Stimulated activated CD4-positive, alpha-beta T cell treated with anti-CD3 and anti-CD28 coated beads, Interleukin-12 subunit alpha, Interleukin-12 subunit beta, amount 100 ng/mL, for 4 hours (primary cell): ENCODE results near the gene PIAS4.

Experiments used
- DNase-seq: peaks from one replicate; pipeline ENCODE4 v3.0.0-alpha.2; 2020

Gene PIAS4

DNA sequence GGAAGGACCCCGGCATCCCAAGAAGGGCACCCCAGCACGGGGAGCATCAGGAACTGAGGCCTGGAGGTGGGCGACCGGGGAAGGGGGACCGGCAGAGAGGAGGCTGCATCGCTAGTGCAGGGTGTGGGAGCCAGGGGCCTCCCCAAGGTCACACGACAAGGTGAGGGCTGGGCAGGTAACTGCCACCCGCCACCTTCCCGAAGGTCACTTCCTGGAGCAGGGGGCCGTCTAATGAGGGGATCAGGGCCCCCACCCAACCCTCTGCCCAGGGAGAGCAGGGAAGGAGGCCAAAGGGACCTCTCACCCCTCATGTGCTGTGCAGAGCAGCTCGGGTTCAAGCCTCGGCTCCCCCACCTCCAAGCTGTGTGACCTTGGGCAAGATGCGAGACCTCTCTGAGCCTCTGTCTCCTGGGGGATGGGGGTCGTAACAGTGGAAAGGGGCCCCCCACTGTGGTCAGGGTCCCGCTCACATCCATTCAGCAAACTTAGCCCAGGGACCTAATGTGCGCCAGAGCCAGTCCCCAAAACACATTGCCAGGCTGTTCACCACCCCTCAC, 53.2 kb downstream of the PIAS4 start:
- DNase-seq, result no peak

DNA sequence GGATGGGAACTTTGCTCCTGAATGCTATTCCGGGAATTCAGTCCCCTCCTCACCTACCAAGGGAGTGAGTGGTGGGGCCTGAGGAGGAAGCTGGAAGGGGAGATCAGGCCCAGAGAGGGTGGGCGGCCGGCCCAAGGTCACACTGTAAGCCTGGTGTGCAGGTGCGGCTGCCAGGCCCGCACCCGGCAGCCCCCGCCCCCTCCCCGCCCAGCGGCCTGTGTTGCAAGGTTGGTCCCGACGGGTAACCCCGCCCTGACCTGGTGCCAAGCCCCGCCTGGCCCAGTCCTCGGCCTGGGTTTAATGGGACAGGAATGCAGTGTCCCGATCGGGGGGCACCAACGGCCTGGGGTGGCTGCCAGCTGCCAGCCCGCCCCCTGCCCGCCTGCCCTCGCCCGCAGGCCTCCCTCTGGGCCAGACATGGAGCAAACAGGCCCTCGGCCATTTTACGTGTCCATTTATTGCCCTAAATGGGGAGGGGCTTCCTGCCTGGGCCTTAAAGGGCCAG, 53.7 kb downstream of the PIAS4 start:
- DNase-seq, result no peak

DNA sequence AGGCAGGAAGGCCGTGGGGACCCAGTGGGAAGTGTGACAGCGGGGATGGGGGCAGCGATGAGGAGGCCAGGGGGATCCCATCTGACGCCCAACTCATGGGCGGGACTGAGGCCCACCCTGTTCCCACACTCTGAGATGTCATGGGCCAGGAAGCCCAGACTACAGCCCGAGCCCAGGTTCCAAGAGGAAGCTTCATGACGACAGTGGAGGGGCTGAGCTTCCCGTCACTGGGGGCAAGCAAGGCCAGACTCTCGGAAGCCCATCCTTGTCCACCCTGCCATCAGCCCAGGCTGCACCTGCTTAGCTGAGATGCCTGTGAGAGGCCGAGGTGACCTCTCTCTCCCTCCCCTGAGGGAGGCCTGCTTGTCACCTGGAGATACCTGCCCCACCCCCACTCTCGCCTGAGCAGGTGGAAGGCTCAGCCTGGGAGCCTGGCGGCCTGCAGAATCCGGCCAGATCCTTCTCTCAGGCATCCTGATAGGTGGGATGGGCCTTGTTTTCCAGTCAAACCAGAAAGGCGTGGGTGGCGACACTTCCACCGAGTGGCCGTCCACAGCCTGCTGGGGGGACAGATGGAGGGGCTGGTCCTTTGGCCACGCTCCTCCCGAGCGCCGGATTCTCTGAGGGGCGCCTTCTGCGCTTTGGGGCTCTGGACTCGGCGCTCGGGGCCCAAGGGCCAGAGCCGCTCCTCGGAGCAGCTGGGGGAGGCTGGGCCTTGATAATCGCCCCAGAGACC, 54.3 kb downstream of the PIAS4 start:
- DNase-seq, result no peak

DNA sequence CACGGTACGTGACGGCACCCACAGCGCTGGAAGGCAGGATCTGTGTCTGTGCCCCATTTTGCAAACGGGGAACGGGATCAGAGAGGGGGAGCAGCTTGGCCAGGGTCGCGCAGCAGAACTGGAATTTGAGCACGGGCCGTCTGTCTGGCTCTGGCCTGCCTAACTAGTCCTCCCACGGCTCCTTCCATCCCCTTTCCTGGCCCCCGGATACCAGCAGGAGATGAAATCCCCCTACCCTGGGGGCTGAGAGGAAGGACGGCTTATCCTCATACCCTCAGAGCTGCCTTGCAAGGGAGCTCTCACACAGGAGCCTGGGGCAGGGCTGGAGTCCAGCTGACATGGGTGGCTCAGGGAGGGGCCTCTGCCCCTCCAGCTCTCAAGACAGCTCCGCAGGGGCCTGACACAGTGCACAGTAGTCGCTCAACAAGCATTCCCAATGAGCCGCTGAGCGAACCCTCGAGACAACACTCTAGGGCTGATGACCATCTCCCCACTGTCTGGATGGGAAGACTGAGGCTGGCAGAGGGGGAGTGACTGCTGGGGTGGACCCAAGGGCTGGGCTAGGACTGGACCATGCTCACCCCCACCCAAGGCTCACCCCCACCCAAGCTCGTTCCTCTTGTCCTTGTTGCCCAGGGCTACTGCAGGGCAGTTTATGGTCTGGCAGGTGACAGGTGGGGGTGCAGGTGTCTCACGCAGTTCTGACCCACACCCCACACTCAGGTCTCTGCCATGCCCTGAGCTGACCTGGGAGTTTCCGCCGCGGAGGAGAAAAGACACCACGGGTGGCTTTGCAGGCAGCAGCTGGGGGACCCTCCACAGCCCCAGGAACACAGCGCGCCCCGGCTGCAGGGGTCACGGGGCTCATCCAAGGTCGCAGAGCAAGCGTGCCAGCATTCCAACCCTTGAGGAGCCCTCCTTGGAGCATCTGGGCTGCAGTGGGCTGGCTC, 55.2 kb downstream of the PIAS4 start:
- no peak for DNase-seq

DNA sequence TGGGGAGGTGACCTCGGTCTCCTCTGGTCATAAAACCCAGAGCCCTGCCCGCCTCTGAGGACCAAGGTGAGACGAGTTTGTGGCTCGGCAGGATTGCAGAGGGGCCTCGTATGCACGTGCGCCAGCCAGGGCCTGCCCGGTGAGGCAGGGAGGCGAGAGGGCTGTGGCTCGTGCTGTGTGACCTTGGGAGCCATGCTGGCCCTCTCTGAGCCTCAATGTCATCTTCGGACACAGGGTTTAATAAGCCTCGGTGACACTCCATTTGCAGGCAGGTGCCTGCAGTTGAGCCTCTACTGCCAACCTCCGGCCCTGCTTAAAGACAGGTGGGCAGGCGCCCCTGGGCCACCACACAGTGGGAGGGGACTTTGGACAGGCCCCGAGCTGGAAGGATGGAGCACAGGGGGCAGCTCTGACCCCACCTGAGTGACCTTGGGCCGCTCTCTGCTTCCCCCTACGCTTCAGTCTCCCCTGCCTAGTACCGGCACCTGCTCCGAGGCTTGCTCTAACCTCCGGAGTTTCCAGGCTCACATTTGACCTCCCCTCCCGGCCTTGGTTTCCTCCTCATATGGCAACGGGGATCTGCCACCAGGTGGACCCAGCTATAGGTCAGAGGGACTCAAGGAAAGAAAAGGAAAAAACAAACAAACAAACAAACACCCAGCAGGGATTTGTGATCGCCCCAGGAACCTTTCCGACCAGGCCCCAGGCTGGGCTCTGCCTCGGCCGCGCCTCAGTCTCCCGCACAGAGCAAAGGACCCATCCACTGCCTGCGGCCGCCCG, 56.0 kb downstream of the PIAS4 start:
- no peak for DNase-seq

DNA sequence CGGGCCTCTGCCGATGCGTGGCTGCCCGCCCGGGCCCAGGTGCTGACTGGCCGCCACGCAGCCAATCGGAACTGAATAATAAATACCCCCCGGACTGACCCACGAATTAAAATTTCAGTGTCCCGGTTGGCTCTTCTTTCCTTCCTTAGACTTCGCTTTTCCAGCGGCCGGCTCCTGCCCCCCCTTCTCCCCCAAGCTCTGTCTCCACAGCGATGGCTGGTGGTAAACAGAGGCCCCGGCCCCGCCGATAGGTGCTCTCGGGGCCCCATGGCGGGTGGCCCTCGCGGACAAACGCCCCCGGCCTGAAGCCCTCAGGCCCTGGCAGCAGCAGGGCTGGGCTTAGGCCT, 56.6 kb downstream of the PIAS4 start:
- DNase-seq, result no peak

DNA sequence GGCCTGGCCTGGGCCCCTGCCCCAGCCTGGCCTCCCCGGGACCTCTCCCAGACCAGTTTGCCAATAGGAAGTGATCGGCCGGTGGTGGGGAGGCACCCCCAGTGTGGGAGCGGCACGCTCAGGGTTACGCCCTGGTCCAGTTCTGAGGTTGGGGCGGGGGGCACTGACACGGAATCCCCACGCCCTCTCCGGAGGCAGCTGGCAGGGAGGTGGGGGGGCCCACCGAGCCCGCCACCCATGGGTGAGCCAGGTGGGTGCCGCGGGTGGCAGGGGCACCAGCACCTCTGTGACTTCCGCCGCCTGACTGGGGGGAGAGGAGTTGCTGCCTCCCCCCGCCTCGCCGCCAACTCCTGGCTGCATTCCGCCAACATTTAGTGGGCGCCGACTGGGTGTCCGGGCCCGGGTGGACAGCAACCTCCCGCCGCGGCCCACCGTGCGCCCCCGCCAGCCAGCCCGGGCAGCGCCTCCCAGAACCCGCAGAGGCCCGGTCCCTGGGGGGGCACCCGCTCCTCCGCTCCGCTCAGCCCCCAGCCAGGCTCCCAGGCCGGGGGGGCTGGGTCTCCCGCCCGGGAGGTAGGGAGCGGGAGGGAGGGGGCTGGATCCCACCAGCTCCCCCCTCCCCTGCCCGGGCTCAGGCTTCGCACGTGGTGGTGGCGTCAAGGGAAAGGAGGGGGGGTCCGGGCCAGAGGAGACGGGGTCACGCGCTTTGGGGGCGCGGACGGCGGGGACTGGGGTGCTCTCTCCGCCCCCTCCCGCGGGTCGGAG, 57.1 kb downstream of the PIAS4 start:
- no peak for DNase-seq

DNA sequence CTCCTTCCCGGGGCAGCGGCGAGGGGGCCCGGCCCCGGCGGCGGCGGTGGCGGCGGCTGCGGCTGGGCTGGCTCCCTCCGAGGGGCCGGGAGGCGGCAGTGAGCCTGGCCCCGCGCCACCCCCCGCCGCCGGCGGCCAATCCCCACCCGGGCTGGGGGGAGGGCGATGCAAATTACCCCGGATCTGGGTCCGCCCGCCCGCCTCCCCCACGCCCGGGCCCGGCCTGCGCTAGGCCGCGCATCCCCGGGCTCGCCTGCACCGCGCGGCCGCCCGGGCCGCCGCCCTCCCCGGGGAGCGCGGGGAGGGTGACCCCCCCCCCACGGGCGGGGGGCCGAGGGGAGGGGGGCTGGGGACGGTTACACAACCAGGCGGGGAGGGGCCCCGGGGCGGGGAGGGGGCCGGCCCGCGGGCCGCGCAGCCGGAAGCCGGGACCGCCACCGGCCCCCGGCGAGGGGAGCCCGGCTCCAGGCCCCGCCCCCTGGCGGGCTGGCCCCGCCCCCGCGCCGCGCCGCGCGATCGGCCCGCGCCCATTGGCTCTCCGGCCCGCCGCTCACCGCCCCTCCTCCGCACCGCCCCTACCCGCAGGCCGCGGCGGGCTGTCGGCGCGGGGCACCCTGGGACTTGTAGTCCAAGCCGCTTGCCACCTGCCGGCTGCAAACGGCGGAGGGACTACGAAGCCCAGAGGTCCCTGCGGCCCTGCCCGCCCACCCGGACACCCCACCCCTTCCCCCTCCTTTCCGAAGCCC, 58.1 kb downstream of the PIAS4 start:
- DNase-seq, result peak; percentile 97

DNA sequence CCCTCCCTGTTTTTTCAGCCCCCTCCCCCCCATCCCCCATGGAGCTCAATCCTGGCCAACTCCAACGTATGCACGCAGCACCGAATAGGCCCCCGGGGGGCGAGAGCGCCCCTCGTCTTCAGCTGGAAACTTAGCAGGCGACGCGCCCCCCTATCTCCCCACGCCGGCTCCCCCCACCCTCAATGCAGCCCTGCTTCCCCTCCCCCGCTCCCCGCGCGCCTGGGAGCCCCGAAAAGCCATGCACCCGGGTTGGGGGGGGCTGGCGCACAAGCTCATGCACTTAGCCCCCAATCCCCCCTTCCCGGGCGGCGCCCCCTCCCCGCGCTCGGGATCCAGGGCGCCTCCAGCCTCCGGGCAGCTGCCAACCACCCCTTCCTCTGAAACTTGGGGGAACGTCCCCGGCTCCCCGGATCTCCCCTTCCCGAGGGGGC, 58.7 kb downstream of the PIAS4 start:
- DNase-seq, result no peak

DNA sequence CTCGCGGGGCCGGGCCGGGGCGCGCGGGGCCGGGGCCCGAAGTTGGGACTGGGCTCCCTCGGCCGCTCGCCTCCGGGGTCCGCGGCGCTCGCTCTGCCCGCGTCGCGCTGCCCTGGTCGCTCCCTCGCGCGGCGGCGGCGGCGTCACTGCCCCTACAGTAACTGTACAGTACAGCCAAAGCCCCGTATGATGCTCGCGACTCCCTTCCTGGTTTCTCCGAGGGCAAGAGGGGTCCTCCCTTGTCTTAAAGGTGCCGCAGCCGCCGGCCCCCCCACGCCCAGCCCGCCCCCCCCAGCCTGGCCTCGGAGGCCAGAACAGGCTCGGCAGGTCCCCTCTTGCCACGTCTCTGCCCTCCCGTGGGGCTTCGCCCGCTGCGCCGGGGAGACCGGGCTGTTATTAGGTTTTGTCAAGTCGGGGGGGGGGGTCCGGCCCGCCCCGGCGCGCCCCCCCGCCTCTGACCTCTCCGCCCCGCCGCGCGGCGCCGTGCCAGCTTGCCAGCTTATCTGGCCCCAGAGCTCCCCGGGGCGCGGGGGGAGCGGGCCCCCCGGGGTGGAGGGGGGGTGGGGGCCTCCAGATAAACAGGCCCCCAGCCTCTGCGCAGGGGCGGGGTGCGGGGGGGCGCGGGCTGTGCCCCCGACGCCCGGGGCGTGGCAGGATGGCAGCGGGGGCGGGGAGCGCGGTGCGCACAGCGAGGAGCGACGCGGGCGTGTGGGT, 59.3 kb downstream of the PIAS4 start, which contains the start of gene ZBTB7A:
Gene ZBTB7A (minus strand): TSS at position 218 of the 714 bp plus-strand sequence. CDS start 11,667 bp downstream, outside the sequence.
- peak; percentile 67 for DNase-seq

DNA sequence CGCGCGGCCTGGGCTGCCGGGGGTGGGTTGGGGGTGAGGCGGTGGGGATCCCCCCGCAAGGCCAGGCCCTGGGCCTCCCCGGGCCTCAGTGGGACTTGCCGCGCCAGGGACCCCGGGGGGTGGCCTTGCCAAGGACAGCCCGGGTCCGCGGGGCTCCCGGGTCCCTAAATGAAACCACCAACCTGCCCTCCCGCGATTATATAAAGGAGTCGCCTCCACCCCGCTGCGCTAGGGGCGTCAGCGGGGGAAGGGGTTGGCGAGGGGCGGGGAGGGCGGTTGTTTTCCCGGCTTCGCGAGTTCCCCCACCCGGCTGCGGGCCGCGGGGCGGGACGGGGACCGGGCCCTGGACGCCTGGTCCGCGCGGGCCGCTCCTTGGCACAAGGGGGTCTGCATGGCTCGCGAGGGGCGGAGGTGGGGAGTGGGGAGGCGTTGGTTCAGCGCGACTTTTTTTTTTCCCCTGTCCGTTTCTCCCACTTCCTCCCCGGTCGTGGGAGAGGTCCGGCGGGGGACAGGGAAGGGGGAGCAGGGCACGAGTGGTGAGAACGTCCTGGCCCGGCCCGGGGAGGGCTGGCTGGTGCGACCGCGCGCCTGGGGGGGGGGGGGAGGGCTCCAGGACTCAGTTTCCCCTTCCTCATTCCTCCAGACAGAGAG, 60.0 kb downstream of the PIAS4 start:
- no peak for DNase-seq

DNA sequence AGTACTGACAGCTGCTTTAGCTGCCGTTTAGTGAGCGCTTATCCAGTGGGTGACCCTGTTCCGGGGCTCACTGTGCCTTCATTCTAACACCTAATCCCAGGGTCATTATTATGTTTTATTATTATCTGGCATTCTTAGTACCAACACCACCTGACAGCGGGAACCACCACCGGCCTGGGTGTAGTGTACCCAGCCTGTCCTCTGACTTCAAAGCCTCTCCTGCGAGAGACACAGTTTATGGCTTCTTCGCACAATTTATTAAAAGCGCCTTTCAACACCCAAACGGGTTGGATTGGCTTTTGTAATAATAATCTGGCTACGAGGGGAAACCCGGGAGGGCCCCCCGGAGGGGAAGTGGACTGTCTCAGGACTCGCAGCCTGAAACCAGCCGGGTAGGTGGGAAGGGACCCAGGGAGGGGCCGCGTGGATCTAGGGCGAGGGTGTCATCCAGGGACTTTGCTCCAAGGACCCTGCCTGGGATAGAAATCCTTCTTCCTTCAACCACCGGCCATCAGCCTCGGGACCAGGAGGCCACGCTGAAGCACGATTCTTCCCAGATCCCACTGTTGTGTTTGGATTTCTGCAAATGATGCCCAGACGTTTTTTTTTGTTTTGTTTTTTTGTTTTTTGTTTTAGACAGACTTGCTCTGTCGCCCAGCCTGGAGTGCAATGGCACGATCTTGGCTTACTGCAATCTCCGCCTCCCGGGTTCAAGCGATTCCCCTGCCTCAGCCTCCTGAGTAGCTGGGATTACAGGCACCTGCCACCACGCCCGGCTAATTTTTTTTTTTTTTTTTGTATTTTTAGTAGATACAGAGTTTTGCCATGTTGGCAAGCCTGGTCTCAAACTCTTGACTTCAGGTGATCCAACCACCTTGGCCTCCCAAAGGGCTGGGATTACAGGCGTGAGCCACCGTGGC, 60.8 kb downstream of the PIAS4 start:
- DNase-seq, result no peak

DNA sequence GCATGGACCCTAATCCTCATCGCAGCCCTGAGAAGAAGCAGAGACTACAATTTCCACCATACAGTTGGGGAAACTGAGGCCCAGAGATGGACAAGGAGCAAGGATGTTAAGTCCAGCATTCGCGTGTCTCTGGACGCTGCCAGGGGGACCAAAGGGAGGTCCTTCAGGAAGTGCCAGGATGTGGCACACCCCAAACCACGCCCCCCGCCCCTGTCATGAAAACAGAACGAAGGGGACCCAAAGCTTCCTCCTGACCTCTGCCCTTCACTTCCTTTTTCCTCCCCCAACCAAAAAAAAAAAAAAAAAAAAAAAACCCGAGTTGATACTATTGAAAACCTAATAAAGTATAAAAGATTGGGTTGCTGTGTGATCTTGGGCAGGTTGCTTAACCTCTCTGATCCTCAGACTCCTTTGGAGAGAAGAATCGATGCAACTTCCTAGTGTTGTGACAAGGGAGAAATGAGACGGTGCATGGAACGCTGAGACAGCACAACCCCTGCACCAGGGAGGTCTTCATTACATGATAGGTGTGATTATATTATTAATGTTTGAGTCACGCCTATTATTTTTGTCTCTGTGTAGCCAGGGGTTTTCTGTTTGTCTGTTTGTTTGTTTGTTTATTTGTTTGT, 61.9 kb downstream of the PIAS4 start:
- no peak for DNase-seq

DNA sequence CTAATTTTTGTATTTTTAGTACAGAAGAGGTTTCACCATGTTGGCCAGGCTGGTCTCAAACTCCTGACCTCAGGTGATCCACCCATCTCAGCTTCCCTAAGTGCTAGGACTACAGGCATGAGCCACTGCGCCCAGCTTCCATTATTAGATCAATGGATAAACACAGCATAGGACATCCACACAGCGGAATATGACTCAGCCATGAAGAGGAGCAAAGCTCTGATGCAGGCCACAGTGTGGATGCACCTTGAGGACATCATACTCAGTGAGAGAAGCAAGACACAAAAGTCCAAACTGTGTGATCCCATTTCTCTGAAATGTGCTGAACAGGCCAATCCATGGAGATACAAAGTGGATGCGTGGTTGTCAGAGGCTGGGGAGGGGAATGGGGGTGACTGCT, 64.1 kb downstream of the PIAS4 start:
- DNase-seq, result no peak

DNA sequence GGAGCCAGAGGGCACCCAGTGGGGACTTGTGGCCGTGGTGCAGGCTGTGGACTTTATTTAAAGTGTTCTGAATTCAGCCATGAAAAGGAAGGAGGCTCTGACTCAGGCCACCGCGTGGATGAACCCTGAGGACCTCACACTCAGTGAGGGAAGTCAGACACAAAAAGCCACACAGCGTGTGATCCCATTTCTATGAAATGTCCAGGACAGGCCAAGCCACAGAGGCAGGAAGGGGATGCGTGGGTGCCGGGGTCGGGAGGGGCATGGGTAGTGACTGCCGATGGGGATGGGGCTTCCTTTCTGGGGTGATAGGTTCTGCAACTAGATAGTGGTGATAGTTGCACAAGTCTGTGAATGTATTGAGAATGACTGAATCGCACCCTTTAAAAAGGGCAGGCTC, 67.8 kb downstream of the PIAS4 start:
- DNase-seq, result no peak

DNA sequence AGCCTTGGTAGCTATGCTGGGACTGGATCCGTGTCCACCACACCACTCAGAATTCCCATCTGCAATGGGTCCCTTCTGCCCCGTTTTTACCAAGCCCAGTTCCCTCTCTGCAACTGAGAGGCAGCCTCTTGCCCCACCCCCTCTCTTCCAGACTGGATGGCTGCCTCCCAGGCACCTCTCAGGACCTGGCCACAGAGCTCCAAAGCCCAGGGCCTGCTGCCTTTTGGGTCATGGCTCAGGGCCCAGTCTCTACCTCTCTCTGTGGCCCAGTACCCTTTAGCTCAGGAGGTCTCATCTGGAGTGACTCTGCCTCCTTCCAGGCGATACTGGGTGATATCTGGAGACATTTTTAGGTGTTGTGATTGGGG, 69.5 kb downstream of the PIAS4 start:
- DNase-seq, result no peak

DNA sequence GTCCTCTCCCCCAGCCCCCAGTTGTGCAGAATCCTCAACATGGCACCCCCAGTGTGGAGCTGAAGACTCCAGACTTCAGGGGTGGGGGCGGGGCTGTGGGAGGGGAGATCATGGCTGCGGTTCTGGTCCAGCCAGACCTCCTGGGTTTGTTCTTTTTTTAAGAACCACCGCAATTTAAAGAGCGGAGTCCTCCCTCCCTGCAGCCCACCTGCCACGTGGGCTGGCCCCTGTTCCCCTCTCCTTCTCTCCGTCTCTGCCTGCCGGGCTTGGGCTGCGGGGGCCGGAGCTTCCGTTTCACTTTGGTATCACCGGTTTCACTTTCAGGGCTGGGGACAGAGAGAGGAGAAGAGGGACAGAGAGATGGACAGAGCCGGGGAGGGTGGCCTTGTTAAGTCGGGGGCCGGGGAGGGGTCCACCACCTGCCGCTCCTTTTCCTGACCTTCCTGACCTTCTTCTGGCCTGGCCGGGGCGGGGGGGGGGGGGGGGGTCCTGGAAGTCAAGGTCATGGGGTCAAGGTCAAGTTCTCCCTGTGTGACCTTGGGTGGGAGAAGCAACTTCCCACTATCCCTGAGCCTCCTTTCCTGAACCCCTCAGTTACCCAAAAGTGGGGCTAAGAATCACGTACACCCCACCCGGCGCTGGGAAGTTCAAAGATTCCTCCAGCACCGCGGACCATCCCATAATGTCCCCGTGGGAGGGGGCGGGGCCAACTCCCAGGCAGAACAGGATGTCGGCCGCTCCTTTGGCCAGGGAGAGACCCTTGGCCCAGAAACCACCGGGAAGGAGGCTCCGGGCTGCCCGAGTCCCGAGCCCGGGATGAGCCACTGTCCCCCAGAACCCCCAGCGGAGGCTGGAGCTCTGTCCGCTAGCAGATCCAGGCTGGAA, 70.5 kb downstream of the PIAS4 start:
- no peak for DNase-seq
